ENCODE measurements around the gene KCNK4.
A peak's percentile ranks its signal among the peaks of the same experiment; 100 is the strongest.
"Not testable (repeated sequence)": the region's sequence is repeated elsewhere in the genome, so short reads cannot be mapped to it uniquely, and the experiment has no call there.

Gene KCNK4

GRCh38 chr11:64313491-64314145, 22.5 kb downstream of the KCNK4 start:
- DNase-seq = no peak

- DNase-seq = no peak
Observed at GRCh38 chr11:64314146-64314804, 23.2 kb downstream of the KCNK4 start.

- DNase-seq = no peak
Observed at GRCh38 chr11:64314805-64315561, 23.9 kb downstream of the KCNK4 start.

- DNase-seq = not testable (repeated sequence)
Observed at GRCh38 chr11:64315667-64316526, 24.8 kb downstream of the KCNK4 start.

- peak; percentile 81 for DNase-seq
Observed at GRCh38 chr11:64316672-64317324, 25.7 kb downstream of the KCNK4 start.

GRCh38 chr11:64317325-64317960, 26.3 kb downstream of the KCNK4 start, which contains the start of gene TRMT112:
Gene TRMT112, minus strand, starts transcription at chr11:64317559. Its CDS starts 33 bp downstream, at chr11:64317526.
- DNase-seq = peak; percentile 98

GRCh38 chr11:64317961-64318765, 27.1 kb downstream of the KCNK4 start, which contains the start of gene PRDX5:
Gene PRDX5, plus strand, starts transcription at chr11:64318121. Its CDS starts 95 bp downstream, at chr11:64318216.
- peak; percentile 98 for DNase-seq

- no peak for DNase-seq
Observed at GRCh38 chr11:64318766-64319761, 28.0 kb downstream of the KCNK4 start.

- no peak for DNase-seq
Observed at GRCh38 chr11:64320556-64320955, 29.5 kb downstream of the KCNK4 start.

GRCh38 chr11:64321026-64321425, 29.9 kb downstream of the KCNK4 start:
- no peak for DNase-seq

- DNase-seq = no peak
Observed at GRCh38 chr11:64321533-64321932, 30.4 kb downstream of the KCNK4 start.

- no peak for DNase-seq
Observed at GRCh38 chr11:64322925-64323260, 31.8 kb downstream of the KCNK4 start.

GRCh38 chr11:64323373-64323772, 32.3 kb downstream of the KCNK4 start:
- no peak for DNase-seq

GRCh38 chr11:64323984-64324383, 32.9 kb downstream of the KCNK4 start:
- not testable (repeated sequence) for DNase-seq

GRCh38 chr11:64324692-64325469, 33.8 kb downstream of the KCNK4 start:
- no peak for DNase-seq

- no peak for DNase-seq
Observed at GRCh38 chr11:64327375-64327774, 36.3 kb downstream of the KCNK4 start.

- DNase-seq = no peak
Observed at GRCh38 chr11:64327993-64328392, 36.9 kb downstream of the KCNK4 start.

GRCh38 chr11:64330888-64331287, 39.8 kb downstream of the KCNK4 start:
- no peak for DNase-seq

All from activated effector memory CD4-positive, alpha-beta T cell treated with anti-CD3 and anti-CD28 coated beads, Interleukin-2, amount 50 U/mL, for 16 hours (primary cell).